Keratinocyte (primary cell): ENCODE results near the gene IPPK. TPM values are rescaled to one million over a fixed set of nuclear protein-coding genes. Genes with fewer than 3 reads are reported as not detected.
A peak's percentile ranks its signal among the peaks of the same experiment; 100 is the strongest.

Experiments
- DNase-seq: peaks from one replicate; pipeline ENCODE4 v3.0.0-alpha.2; 2011; ENCODE audit warnings: low read depth, missing footprints, low spot score
- FAIRE-seq: peaks from 2 replicates; lab custom pipeline; 2011; peaks lifted over from hg19 to GRCh38; lab: Jason Lieb, UNC
- H2AFZ ChIP-seq: 2 replicates; pipeline ENCODE4 v1.6.0; 2012; ENCODE audit warnings: low read length, control low read depth, inconsistent platforms; ENCODE audit not compliant: control insufficient read depth
- H3K27ac ChIP-seq: 2 replicates; pipeline ENCODE4 v1.5.1; 2011; ENCODE audit warnings: low read length; ENCODE audit not compliant: control insufficient read depth, insufficient read depth
- H3K27me3 ChIP-seq: 3 replicates; pipeline ENCODE4 v1.6.0; 2011; ENCODE audit warnings: low read length; ENCODE audit not compliant: control insufficient read depth, insufficient read depth; ENCODE audit errors: extremely low read depth
- H3K36me3 ChIP-seq, 2 experiments: 2 replicates in 1 of 2; 3 replicates in 1 of 2; pipeline ENCODE4 v1.5.1; 2011; ENCODE audit warnings: low read length in 2 of 2, mild to moderate bottlenecking in 1 of 2; ENCODE audit not compliant: control insufficient read depth in 2 of 2, insufficient read depth in 2 of 2; ENCODE audit errors: extremely low read depth in 1 of 2
- H3K4me1 ChIP-seq: 3 replicates; pipeline ENCODE4 v1.5.1; 2011; ENCODE audit warnings: low read length; ENCODE audit not compliant: control insufficient read depth, insufficient read depth; ENCODE audit errors: extremely low read depth
- H3K4me2 ChIP-seq: 3 replicates; pipeline ENCODE4 v1.6.0; 2011; ENCODE audit warnings: low read depth, low read length; ENCODE audit not compliant: control insufficient read depth, insufficient read depth; ENCODE audit errors: extremely low read depth
- H3K4me3 ChIP-seq, 3 experiments: fragments of 200-600 bp in 1 of 3; sonication (generic) in 1 of 3; 2 replicates in 2 of 3; 3 replicates in 1 of 3; pipeline ENCODE4 v1.5.1; 2011 to 2016; ENCODE audit warnings: low read length in 3 of 3, mild to moderate bottlenecking in 3 of 3, control low read depth in 2 of 3, inconsistent platforms in 1 of 3, low read depth in 1 of 3, mixed read lengths in 1 of 3, mixed run types in 1 of 3, moderate library complexity in 1 of 3; ENCODE audit not compliant: control insufficient read depth in 2 of 3, insufficient read depth in 2 of 3; ENCODE audit errors: extremely low read depth in 1 of 3
- H3K79me2 ChIP-seq: 2 replicates; pipeline ENCODE4 v1.6.0; 2012; ENCODE audit warnings: low read length; ENCODE audit not compliant: control insufficient read depth, insufficient read depth
- H3K9ac ChIP-seq: 3 replicates; pipeline ENCODE4 v1.6.0; 2011; ENCODE audit warnings: low read length; ENCODE audit not compliant: control insufficient read depth, insufficient read depth; ENCODE audit errors: extremely low read depth
- H3K9me1 ChIP-seq: 3 replicates; pipeline ENCODE4 v1.6.0; 2011; ENCODE audit warnings: low read length; ENCODE audit not compliant: control insufficient read depth, insufficient read depth; ENCODE audit errors: extremely low read depth
- H3K9me3 ChIP-seq: 2 replicates; pipeline ENCODE4 v1.5.1; 2012; ENCODE audit warnings: low read depth, low read length; ENCODE audit not compliant: control insufficient read depth
- H4K20me1 ChIP-seq: 3 replicates; pipeline ENCODE4 v1.6.0; 2011; ENCODE audit warnings: low read length; ENCODE audit not compliant: control insufficient read depth, insufficient read depth; ENCODE audit errors: extremely low read depth
- CTCF ChIP-seq, 3 experiments: IDR thresholded peaks in 1 of 3; conservative IDR thresholded peaks in 1 of 3; optimal IDR thresholded peaks in 1 of 3; 2 replicates in 2 of 3; 3 replicates in 1 of 3; pipeline versions ENCODE3 to v1.5.1; 2011; ENCODE audit warnings: low read length in 3 of 3, mild to moderate bottlenecking in 3 of 3, moderate library complexity in 2 of 3, control low read depth in 1 of 3, inconsistent platforms in 1 of 3; ENCODE audit not compliant: insufficient read depth in 2 of 3; ENCODE audit errors: extremely low read depth in 1 of 3
- EZH2 ChIP-seq: IDR thresholded peaks from one replicate; pipeline ENCODE4 v1.6.1; 2012; ENCODE audit warnings: inconsistent platforms, mild to moderate bottlenecking, low read length, moderate library complexity
- dilution Hi-C: fragments of 300-500 bp; cut with MboI; formaldehyde crosslinking; loops from one replicate; pipeline ENCODE4 v1.7.0; 2020; ENCODE audit warnings: low sequenced_read_pairs; ENCODE audit not compliant: extremely low pct_ligation_motif_present
- polyA plus RNA-seq, 5 experiments: library from polyadenylated mRNA; depleted of rRNA in 3 of 5; stranded (reverse) in 3 of 5; stranded (forward) in 1 of 5; unstranded in 1 of 5; fragments of >200 nt; gene quantifications; 1 replicate in 1 of 5; 2 replicates in 3 of 5; 3 replicates in 1 of 5; pipeline versions ENCODE4 v1.2.1 to v1.2.3, GENCODE V29; 2011 to 2012; ENCODE audit warnings: missing spikeins in 2 of 5, low read depth in 1 of 5, low replicate concordance in 1 of 5

The IPPK gene
- polyA plus RNA-seq, 1 donor (not counting 4 experiments of a cell fraction or from before 2014, with no cell fraction given): 32.4 TPM

DNA sequence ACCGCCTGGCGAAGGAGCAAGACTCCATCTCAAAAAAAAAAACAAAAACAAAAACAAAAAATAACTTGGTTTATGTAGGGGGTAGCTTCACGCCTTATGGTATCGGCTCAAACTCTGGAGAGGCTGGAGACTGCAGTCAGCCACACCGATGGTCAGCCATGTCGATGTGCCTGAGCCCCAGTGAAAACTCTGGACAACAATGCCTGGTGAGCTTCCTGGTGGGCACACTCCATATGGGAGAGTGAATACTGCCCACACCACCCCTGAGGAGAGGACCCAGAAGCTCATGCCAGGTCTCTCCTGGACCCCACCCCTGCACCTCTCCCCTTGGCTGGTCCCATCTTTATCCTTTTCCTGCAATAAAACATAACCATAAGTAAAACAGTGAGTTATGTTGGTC is 19.6 kb downstream of the IPPK start:
- Histone ChIP-seq H3K4me3 (no peak overlapping the region), H4K20me1 (no peaks in the 10 kb centered on the region), H3K27ac (no peak overlapping the region), H2AFZ (no peak overlapping the region), H3K9ac (no peak overlapping the region), H3K27me3 (no peaks in the 10 kb centered on the region), H3K9me3 (no peaks in the 10 kb centered on the region), H3K9me1 (no peaks in the 10 kb centered on the region), H3K79me2 (peaks cover 27% of the 10 kb centered on the region), H3K4me1 (peaks cover 16% of the 10 kb centered on the region), H3K36me3 (peaks cover 30 to 37% of the 10 kb centered on the region in 2 experiments), H3K4me2 (no peak overlapping the region)
- no peak for FAIRE-seq
- no peak for DNase-seq
- TF ChIP-seq CTCF (optimal IDR thresholded peaks at IDR 0.05 in 1 of 3, IDR thresholded peaks at IDR 0.05 in 1 of 3, conservative IDR thresholded peaks at IDR 0.05 in 1 of 3; ENCODE audit: extremely low read depth in 1 of 3, insufficient read depth in 2 of 3, low read length in 3 of 3): no peak
- TF ChIP-seq EZH2: no peak
- dilution Hi-C loops: no loop called here

- Histone ChIP-seq H3K79me2 (peaks cover 19% of the 10 kb centered on the region), H3K27ac (no peak overlapping the region), H4K20me1 (no peaks in the 10 kb centered on the region)
These were observed 20.9 kb downstream of the IPPK start for GRCh38 chr9:92649007-92649406.

More at GRCh38 chr9:92649007-92649406, 20.9 kb downstream of the IPPK start:
- H3K4me1 ChIP-seq: peaks cover 3% of the 10 kb centered on the region
- H3K9ac ChIP-seq: no peak overlapping the region
- H3K9me1 ChIP-seq: no peaks in the 10 kb centered on the region
- H3K36me3 ChIP-seq: peaks cover 30 to 34% of the 10 kb centered on the region in 2 experiments
- H2AFZ ChIP-seq: no peak overlapping the region
- TF ChIP-seq EZH2: no peak
- TF ChIP-seq CTCF (optimal IDR thresholded peaks at IDR 0.05 in 1 of 3, IDR thresholded peaks at IDR 0.05 in 1 of 3, conservative IDR thresholded peaks at IDR 0.05 in 1 of 3; ENCODE audit: extremely low read depth in 1 of 3, insufficient read depth in 2 of 3, low read length in 3 of 3): peak in 1 of 3 experiments; percentile 18
- H3K27me3 ChIP-seq: no peaks in the 10 kb centered on the region
- dilution Hi-C loops: no loop called here
- H3K4me3 ChIP-seq: no peak overlapping the region
- H3K9me3 ChIP-seq: no peaks in the 10 kb centered on the region
- FAIRE-seq (no peak), DNase-seq (no peak)
- no peak overlapping the region for H3K4me2 ChIP-seq
